Measurements from ENCODE around the gene AKR1C4.

Gene AKR1C4

DNA sequence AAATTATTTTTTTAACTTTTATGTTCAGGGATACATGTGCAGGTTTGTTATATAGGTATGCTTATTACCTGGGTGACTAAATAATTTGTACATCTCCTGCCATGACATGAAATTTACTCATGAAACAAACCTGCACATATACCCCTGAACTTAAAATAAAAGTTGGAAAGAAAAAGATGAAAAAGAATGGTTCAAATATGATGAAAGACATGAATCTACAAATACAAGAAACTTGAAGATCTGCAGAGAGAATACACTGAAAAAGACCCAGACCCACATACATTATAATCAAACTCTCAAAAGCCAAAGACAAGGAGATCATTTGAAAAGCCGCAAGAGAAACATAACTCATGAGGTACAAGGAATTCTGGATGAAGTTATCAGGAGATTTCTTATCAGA lies 70.2 kb downstream of the AKR1C4 start:
- no peak for DNase-seq (ENCODE audit: low read depth in 2 of 2)

DNA sequence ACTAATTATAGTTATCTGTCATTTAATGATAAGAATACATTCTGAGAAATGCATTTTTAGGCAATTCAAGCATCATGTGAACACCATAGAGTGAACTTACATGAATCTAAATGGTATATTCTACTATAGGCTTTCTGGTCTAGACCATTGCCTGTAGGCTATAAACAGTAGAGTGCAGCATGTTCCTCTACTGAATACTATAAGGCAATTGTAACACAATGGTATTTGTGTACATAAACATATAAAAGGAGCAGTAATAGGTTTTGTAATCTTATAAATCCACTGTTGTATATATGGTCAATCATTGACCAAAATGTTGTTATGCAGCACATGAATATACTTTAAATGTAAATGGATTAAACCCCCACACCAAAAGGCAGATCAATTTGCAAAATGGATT lies 71.6 kb downstream of the AKR1C4 start:
- no peak for DNase-seq (ENCODE audit: low read depth in 2 of 2)
